Measurements from ENCODE around the gene EIF4EBP2.
A peak's percentile ranks its signal among the peaks of the same experiment; 100 is the strongest.

Gene EIF4EBP2
- total RNA-seq, result 121 reads per million, percentile 86 among the genes with 10 or more reads in this experiment

- DNase-seq, result peak; percentile 98
Measured at GRCh38 chr10:70404036-70404786, at the start of gene EIF4EBP2. EIF4EBP2 (plus strand) TSS chr10:70404145; CDS start chr10:70404402, 257 bp downstream.

GRCh38 chr10:70354556-70354955, 49.4 kb upstream of the EIF4EBP2 start:
- DNase-seq, result no peak

- DNase-seq, result no peak
Measured at GRCh38 chr10:70355051-70356021, 48.6 kb upstream of the EIF4EBP2 start.

GRCh38 chr10:70357565-70357964, 46.4 kb upstream of the EIF4EBP2 start:
- no peak for DNase-seq

GRCh38 chr10:70358446-70358845, 45.5 kb upstream of the EIF4EBP2 start:
- DNase-seq, result no peak

GRCh38 chr10:70359017-70359550, 44.9 kb upstream of the EIF4EBP2 start:
- no peak for DNase-seq

- DNase-seq, result no peak
Measured at GRCh38 chr10:70360215-70360614, 43.7 kb upstream of the EIF4EBP2 start.

GRCh38 chr10:70362328-70362727, 41.6 kb upstream of the EIF4EBP2 start:
- no peak for DNase-seq

GRCh38 chr10:70363292-70363691, 40.7 kb upstream of the EIF4EBP2 start:
- no peak for DNase-seq

GRCh38 chr10:70363971-70364771, 39.8 kb upstream of the EIF4EBP2 start:
- DNase-seq, result peak; percentile 80

- DNase-seq, result no peak
Measured at GRCh38 chr10:70364772-70365091, 39.2 kb upstream of the EIF4EBP2 start.

- DNase-seq, result no peak
Measured at GRCh38 chr10:70367195-70367796, 36.6 kb upstream of the EIF4EBP2 start.

GRCh38 chr10:70368774-70369482, 35.0 kb upstream of the EIF4EBP2 start:
- DNase-seq, result no peak

- DNase-seq, result no peak
Measured at GRCh38 chr10:70369498-70370018, 34.4 kb upstream of the EIF4EBP2 start.

- DNase-seq, result no peak
Measured at GRCh38 chr10:70370766-70371165, 33.2 kb upstream of the EIF4EBP2 start.

- DNase-seq, result no peak
Measured at GRCh38 chr10:70371846-70372245, 32.1 kb upstream of the EIF4EBP2 start.

GRCh38 chr10:70374775-70375614, 28.9 kb upstream of the EIF4EBP2 start:
- no peak for DNase-seq

- no peak for DNase-seq
Measured at GRCh38 chr10:70376436-70377378, 27.2 kb upstream of the EIF4EBP2 start.

GRCh38 chr10:70378122-70378521, 25.8 kb upstream of the EIF4EBP2 start:
- no peak for DNase-seq

All from effector CD4-positive, alpha-beta T cell (primary cell).